Measurements from ENCODE around the gene GALNT2.

GALNT2 gene

GRCh38 chr1:230105245-230105753, 38.3 kb downstream of the GALNT2 start:
- Histone ChIP-seq H2BK120ac (ENCODE audit: low read depth, low read length) (no peak overlapping the region), H3K4me2 (ENCODE audit: insufficient read depth, low read length, poor library complexity, severe bottlenecking) (no peak overlapping the region), H2AFZ (ENCODE audit: low read length) (no peak overlapping the region), H4K91ac (ENCODE audit: low read depth, low read length, poor library complexity) (no peak overlapping the region), H3K14ac (ENCODE audit: low read length) (no peak overlapping the region), H3K18ac (ENCODE audit: low read length) (no peak overlapping the region), H3K4me1 (ENCODE audit: control insufficient read depth in 2 of 2, insufficient read depth in 1 of 2, low read depth in 1 of 2, low read length in 2 of 2) (peaks cover 15 to 20% of the 10 kb centered on the region in 2 donors), H2BK12ac (ENCODE audit: low read length) (no peak overlapping the region), H2AK5ac (ENCODE audit: low read depth, low read length) (no peak overlapping the region), H3K36me3 (replicated peaks in 1 of 2; ENCODE audit: control insufficient read depth in 2 of 2, insufficient read depth in 2 of 2, low read length in 2 of 2) (no peaks in the 10 kb centered on the region), H3K4me3 (ENCODE audit: low read length in 2 of 2) (no peak overlapping the region), H4K8ac (ENCODE audit: low read depth, low read length) (no peak overlapping the region), H3K4ac (ENCODE audit: low read length) (no peak overlapping the region), H3K9me3 (replicated peaks in 1 of 2; ENCODE audit: control insufficient read depth in 2 of 2, insufficient read depth in 1 of 2, low read depth in 1 of 2, low read length in 2 of 2) (no peaks in the 10 kb centered on the region), H2BK15ac (ENCODE audit: low read length) (no peak overlapping the region), H3K23ac (ENCODE audit: low read depth, low read length, poor library complexity) (no peak overlapping the region), H3K79me1 (ENCODE audit: low read depth, low read length) (peaks cover 2% of the 10 kb centered on the region), H3K27me3 (ENCODE audit: control insufficient read depth in 3 of 3, insufficient read depth in 3 of 3, low read depth in 1 of 3, low read length in 3 of 3) (no peaks in the 10 kb centered on the region), H2BK5ac (ENCODE audit: low read length) (no peak overlapping the region), H3K9ac (ENCODE audit: low read depth, low read length, poor library complexity) (no peak overlapping the region), H3K27ac (replicated peaks; ENCODE audit: low read length) (no peak overlapping the region)
- no CpG with 5 or more reads among the region's 12 CpGs for WGBS, 2 donors (ENCODE audit: extremely low coverage in 2 of 2, insufficient read length in 2 of 2, insufficient replicate concordance in 1 of 2)
- DNase-seq (ENCODE audit: low spot score) = no peak

- peaks cover 0 to under 1% of the 10 kb centered on the region in 2 donors for H3K9me3 ChIP-seq (replicated peaks in 1 of 2; ENCODE audit: control insufficient read depth in 2 of 2, insufficient read depth in 1 of 2, low read depth in 1 of 2, low read length in 2 of 2)
- no peak overlapping the region for H4K91ac ChIP-seq (ENCODE audit: low read depth, low read length, poor library complexity)
- DNase-seq (ENCODE audit: low spot score) = no peak
- peaks cover 0 to under 1% (median 0%) of the 10 kb centered on the region in 3 experiments for H3K27me3 ChIP-seq (ENCODE audit: control insufficient read depth in 3 of 3, insufficient read depth in 3 of 3, low read depth in 1 of 3, low read length in 3 of 3)
- H3K4me1 ChIP-seq (ENCODE audit: control insufficient read depth in 2 of 2, insufficient read depth in 1 of 2, low read depth in 1 of 2, low read length in 2 of 2) = peaks cover 19 to 22% of the 10 kb centered on the region in 2 donors
- H3K4ac ChIP-seq (ENCODE audit: low read length) = no peak overlapping the region
- no peak overlapping the region for H2BK12ac ChIP-seq (ENCODE audit: low read length)
- H3K14ac ChIP-seq (ENCODE audit: low read length) = no peak overlapping the region
- no peak overlapping the region for H2AK5ac ChIP-seq (ENCODE audit: low read depth, low read length)
- no peak overlapping the region for H2BK15ac ChIP-seq (ENCODE audit: low read length)
- H3K79me1 ChIP-seq (ENCODE audit: low read depth, low read length) = peaks cover 4% of the 10 kb centered on the region
- H3K36me3 ChIP-seq (replicated peaks in 1 of 2; ENCODE audit: control insufficient read depth in 2 of 2, insufficient read depth in 2 of 2, low read length in 2 of 2) = peaks cover 0 to under 1% of the 10 kb centered on the region in 2 donors
- H3K9ac ChIP-seq (ENCODE audit: low read depth, low read length, poor library complexity) = no peak overlapping the region
- H3K18ac ChIP-seq (ENCODE audit: low read length) = no peak overlapping the region
- no peak overlapping the region for H2BK5ac ChIP-seq (ENCODE audit: low read length)
- no peak overlapping the region for H2BK120ac ChIP-seq (ENCODE audit: low read depth, low read length)
- WGBS, 2 donors (ENCODE audit: extremely low coverage in 2 of 2, insufficient read length in 2 of 2, insufficient replicate concordance in 1 of 2) = no CpG with 5 or more reads among the region's 10 CpGs
- no peak overlapping the region for H3K4me2 ChIP-seq (ENCODE audit: insufficient read depth, low read length, poor library complexity, severe bottlenecking)
- no peak overlapping the region for H3K23ac ChIP-seq (ENCODE audit: low read depth, low read length, poor library complexity)
- no peak overlapping the region for H2AFZ ChIP-seq (ENCODE audit: low read length)
- no peak overlapping the region for H4K8ac ChIP-seq (ENCODE audit: low read depth, low read length)
- H3K4me3 ChIP-seq (ENCODE audit: low read length in 2 of 2) = no peak overlapping the region
- H3K27ac ChIP-seq (replicated peaks; ENCODE audit: low read length) = no peak overlapping the region
Observed at GRCh38 chr1:230105754-230106625, 39.0 kb downstream of the GALNT2 start.

- WGBS, 2 donors (ENCODE audit: extremely low coverage in 2 of 2, insufficient read length in 2 of 2, insufficient replicate concordance in 1 of 2) = no CpG with 5 or more reads among the region's 6 CpGs
- Histone ChIP-seq H3K18ac (ENCODE audit: low read length) (no peak overlapping the region), H2BK120ac (ENCODE audit: low read depth, low read length) (no peak overlapping the region), H3K27ac (replicated peaks; ENCODE audit: low read length) (no peak overlapping the region), H2BK15ac (ENCODE audit: low read length) (no peak overlapping the region), H3K4me2 (ENCODE audit: insufficient read depth, low read length, poor library complexity, severe bottlenecking) (no peak overlapping the region), H3K23ac (ENCODE audit: low read depth, low read length, poor library complexity) (no peak overlapping the region), H2AK5ac (ENCODE audit: low read depth, low read length) (no peak overlapping the region), H4K8ac (ENCODE audit: low read depth, low read length) (no peak overlapping the region), H2BK5ac (ENCODE audit: low read length) (no peak overlapping the region), H3K4me3 (ENCODE audit: low read length in 2 of 2) (no peak overlapping the region), H3K9me3 (replicated peaks in 1 of 2; ENCODE audit: control insufficient read depth in 2 of 2, insufficient read depth in 1 of 2, low read depth in 1 of 2, low read length in 2 of 2) (peaks cover 0 to 2% of the 10 kb centered on the region in 2 donors), H3K27me3 (ENCODE audit: control insufficient read depth in 3 of 3, insufficient read depth in 3 of 3, low read depth in 1 of 3, low read length in 3 of 3) (peaks cover 0 to 2% (median 0%) of the 10 kb centered on the region in 3 experiments), H2AFZ (ENCODE audit: low read length) (no peak overlapping the region), H4K91ac (ENCODE audit: low read depth, low read length, poor library complexity) (no peak overlapping the region), H3K36me3 (replicated peaks in 1 of 2; ENCODE audit: control insufficient read depth in 2 of 2, insufficient read depth in 2 of 2, low read length in 2 of 2) (peaks cover 0 to 2% of the 10 kb centered on the region in 2 donors), H3K4me1 (ENCODE audit: control insufficient read depth in 2 of 2, insufficient read depth in 1 of 2, low read depth in 1 of 2, low read length in 2 of 2) (peaks cover 31 to 33% of the 10 kb centered on the region in 2 donors), H3K4ac (ENCODE audit: low read length) (no peak overlapping the region), H2BK12ac (ENCODE audit: low read length) (no peak overlapping the region), H3K79me1 (ENCODE audit: low read depth, low read length) (peaks cover 6% of the 10 kb centered on the region), H3K14ac (ENCODE audit: low read length) (no peak overlapping the region), H3K9ac (ENCODE audit: low read depth, low read length, poor library complexity) (no peak overlapping the region)
- no peak for DNase-seq (ENCODE audit: low spot score)
Observed at GRCh38 chr1:230107941-230108340, 40.9 kb downstream of the GALNT2 start.

GRCh38 chr1:230108580-230108979, 41.5 kb downstream of the GALNT2 start:
- WGBS, 2 donors (ENCODE audit: extremely low coverage in 2 of 2, insufficient read length in 2 of 2, insufficient replicate concordance in 1 of 2) = no CpG with 5 or more reads among the region's 12 CpGs
- Histone ChIP-seq H3K9ac (ENCODE audit: low read depth, low read length, poor library complexity) (no peak overlapping the region), H3K4me1 (ENCODE audit: control insufficient read depth in 2 of 2, insufficient read depth in 1 of 2, low read depth in 1 of 2, low read length in 2 of 2) (peaks cover 34 to 36% of the 10 kb centered on the region in 2 donors), H2AK5ac (ENCODE audit: low read depth, low read length) (no peak overlapping the region), H2BK120ac (ENCODE audit: low read depth, low read length) (no peak overlapping the region), H3K9me3 (replicated peaks in 1 of 2; ENCODE audit: control insufficient read depth in 2 of 2, insufficient read depth in 1 of 2, low read depth in 1 of 2, low read length in 2 of 2) (peaks cover 0 to 2% of the 10 kb centered on the region in 2 donors), H3K27ac (replicated peaks; ENCODE audit: low read length) (no peak overlapping the region), H4K8ac (ENCODE audit: low read depth, low read length) (no peak overlapping the region), H2BK15ac (ENCODE audit: low read length) (no peak overlapping the region), H3K36me3 (replicated peaks in 1 of 2; ENCODE audit: control insufficient read depth in 2 of 2, insufficient read depth in 2 of 2, low read length in 2 of 2) (peaks cover 2 to 3% of the 10 kb centered on the region in 2 donors), H3K79me1 (ENCODE audit: low read depth, low read length) (peaks cover 6% of the 10 kb centered on the region), H2BK5ac (ENCODE audit: low read length) (no peak overlapping the region), H3K23ac (ENCODE audit: low read depth, low read length, poor library complexity) (no peak overlapping the region), H2BK12ac (ENCODE audit: low read length) (no peak overlapping the region), H3K18ac (ENCODE audit: low read length) (no peak overlapping the region), H3K4me2 (ENCODE audit: insufficient read depth, low read length, poor library complexity, severe bottlenecking) (no peak overlapping the region), H3K4ac (ENCODE audit: low read length) (no peak overlapping the region), H3K14ac (ENCODE audit: low read length) (no peak overlapping the region), H2AFZ (ENCODE audit: low read length) (no peak overlapping the region), H3K27me3 (ENCODE audit: control insufficient read depth in 3 of 3, insufficient read depth in 3 of 3, low read depth in 1 of 3, low read length in 3 of 3) (peaks cover 0 to 2% (median 0%) of the 10 kb centered on the region in 3 experiments), H3K4me3 (ENCODE audit: low read length in 2 of 2) (no peak overlapping the region), H4K91ac (ENCODE audit: low read depth, low read length, poor library complexity) (no peak overlapping the region)
- DNase-seq (ENCODE audit: low spot score) = no peak

All from neuronal stem cell (in vitro differentiated cells).